CD4-positive, alpha-beta T cell treated with Interferon alpha-2 for 1 hour (primary cell): ENCODE data around the gene ORC6.

Experiments
- DNase-seq, 2 donors: peaks; one replicate each; pipeline ENCODE4 v3.0.0-alpha.2; 2020 to 2022

The ORC6 gene

DNA sequence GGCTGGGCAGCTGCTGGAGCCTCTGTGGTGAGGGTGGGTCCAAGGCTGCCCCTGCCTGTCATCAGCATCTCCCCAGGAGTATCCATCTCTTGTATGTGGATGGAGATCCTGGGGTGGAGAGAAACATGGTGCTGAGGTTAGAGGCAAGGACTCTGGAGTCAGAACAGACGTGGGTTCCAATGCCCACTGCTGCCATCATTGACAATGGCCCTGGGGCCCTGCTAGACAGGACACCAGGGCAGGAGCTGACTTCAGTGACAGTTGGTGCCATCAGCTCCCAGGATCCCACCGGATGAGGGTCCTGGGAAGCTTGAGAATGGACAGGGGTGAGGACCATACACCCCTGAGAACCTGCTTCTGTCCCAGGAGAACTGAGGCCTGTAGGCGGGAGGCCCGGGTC, 43.1 kb downstream of the ORC6 start:
- no peak for DNase-seq

DNA sequence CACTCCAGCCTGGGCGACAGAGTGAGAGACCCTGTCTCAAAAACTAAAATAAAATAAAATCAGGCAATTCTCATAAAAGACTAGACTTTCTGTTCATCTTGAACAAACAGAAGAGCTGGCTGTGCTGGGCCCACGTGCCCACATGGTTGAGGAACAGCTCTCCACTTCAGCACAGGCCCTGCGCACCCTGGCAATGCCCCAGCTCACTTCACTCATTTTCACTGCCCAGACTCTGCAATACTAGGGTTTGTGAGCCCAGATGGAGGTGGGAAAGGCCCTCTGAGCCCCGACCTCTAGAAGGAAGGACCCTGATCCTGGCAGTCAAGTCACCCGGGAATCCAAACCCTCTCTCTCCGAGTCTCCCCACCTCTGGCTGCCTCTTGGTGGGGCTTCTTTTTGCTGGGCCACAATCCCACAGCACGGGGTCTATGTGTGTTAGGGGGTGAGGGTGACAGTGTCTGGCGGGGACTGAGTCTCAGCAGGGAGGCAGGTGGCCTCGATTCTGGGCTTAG, 43.9 kb downstream of the ORC6 start:
- no peak for DNase-seq

DNA sequence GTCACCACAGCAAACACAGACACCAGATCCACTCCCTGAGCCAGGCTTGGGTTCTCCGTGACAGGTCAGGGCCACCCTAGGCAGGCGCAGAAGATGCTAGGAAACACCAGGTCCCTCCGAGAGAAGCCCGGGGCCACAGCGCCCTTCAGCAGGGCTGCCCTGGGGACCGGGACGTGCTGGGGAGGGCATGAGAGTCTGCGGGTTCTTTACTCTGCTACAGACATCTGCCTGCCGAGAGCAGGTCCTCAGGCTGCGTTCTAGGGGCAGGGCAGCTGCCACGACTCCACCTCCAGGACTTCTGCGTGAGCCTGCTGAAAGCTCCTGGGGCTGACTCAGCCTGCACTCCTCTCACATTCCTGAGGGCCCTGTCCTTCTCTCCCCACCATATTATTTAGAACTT, 47.2 kb downstream of the ORC6 start:
- no peak for DNase-seq

DNA sequence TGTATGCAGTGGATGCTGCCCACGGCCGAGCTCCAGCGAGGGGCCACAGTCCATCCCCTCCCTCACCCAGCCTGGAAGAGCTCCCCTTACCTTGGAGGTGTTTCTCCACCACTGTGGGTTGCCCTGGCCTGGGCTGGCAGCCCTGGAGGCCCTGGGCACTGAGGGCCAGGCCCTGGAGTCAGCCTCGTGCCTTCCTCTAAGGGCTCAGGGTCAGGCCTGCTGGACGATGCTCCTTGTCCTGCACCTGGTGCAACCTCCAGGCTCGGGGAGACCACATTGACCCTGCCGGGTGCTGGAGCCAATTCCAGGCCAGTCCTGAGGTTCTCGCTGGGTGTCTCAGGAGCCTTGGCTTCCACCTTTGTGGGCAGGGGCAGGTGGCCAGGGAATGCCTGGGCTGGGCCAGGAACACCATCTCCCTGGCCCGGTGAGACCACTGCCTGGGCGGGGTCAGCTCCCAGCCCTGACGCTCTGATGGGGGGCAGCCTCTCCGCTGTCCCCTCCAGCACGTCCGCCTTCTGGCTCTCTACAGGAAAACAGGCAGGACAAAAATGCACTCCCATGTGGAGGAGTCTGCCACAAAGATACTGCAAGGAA, 48.3 kb downstream of the ORC6 start:
- DNase-seq = no peak

DNA sequence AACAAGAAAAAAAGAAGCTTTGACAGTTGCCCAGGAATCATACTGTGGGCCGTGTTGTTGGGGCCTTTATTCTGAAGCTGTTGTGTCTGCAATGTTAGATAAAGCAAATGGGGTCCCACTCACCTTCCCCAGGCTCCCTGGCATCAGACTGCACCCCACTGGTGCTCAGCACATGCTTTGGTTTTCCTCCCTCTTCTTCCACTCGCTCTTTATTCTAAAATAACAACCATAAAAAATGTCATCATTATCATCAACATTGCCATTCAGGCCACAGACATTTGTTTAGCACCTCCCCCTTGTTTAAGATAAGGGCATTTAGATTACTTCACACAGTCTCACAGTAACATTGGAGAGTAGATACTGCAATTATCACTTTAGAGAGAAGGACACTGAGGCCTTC, 50.5 kb downstream of the ORC6 start:
- no peak for DNase-seq

DNA sequence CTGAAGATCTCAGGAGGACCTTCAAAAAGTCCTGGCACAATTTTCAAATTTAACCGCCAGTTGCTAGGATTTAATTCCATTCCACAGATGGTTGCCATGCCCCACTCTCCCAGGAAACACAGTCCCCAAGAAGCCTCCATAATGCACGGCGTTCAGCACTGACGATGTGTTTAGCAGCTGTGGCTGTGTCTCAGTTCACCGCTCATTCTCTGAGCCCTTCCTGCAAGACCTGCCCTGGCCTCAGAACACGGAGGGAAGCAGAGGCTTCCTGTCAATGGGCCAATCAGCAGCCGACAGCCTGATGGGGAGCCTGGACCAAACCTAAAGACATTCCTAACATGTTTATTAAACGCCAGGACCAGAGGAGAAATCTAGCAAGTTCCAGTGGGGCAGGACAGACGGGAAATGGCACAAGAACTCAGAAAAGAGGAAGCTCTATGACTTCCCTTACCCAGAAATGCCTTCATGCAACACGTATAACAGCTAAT, 53.8 kb downstream of the ORC6 start:
- peak; percentile 5 to 46 for DNase-seq

DNA sequence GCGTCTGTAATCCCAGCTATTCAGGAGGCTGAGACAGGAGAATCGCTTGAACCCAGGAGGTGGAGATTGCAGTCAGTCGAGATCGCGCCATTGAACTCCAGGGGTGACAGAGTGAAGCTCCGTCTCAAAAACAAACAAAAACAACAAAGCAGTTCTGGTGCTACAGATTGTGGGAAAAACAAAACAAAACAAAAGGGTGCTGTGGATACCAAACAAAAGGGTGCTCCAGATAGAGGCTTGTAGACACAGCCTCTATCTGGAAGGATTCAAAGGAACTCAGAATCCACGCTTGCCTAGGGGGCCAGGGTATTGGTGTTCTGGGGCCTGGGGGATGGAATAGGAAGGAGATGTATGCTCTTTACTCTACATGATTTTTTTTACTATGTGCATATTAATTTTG, 56.2 kb downstream of the ORC6 start:
- DNase-seq = no peak

DNA sequence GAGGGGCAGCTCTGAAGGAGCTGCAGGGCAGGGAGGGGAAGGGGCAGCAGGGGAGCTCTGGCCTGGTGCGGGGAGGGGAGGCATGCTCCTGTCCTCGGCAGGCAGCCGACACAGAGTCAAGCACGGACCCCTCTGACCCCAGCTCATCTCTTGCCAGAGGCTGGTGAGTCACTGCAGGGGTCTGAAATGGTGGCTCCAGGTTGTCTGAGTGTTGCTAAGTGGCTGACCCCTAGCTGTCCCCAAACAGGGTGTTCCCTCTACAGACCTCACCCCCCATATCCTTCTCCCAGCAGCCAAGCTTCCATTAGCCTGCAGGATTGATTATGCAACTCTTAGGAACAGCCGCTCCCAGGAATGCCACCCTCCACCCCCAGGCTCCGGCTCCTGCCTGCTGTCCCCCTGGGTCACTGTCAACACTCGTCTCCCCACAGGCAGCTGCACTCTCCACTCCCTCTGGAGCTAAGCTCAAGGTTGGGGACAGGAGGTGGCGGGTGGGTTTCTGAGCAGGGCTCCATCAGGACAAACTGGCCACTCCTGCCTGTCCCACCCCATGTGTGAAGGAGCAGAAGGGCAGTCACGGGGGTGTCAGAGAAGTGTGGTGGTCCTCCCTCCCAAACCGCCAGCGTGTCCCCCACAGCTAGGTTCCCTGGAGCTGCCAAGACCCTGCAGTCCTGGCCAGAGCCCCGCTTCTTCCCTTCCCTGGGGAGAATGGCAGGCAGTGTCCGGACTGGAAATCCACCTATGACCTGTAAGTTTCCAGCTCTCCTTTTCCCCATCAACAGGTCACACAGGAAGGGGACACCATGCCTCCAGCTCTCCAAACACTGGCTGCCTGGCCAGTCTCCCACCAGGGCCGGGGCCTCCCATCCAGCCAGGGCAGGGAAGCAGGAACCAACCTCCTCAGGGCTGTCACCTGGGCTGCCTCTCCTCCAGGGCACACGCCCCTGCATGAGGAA, 57.6 kb downstream of the ORC6 start:
- no peak for DNase-seq
